HG03108 (cell line): ENCODE data around the gene PLEKHA5.
A peak's percentile ranks its signal among the peaks of the same experiment; 100 is the strongest.
"Not testable (repeated sequence)": the region's sequence is repeated elsewhere in the genome, so short reads cannot be mapped to it uniquely, and the experiment has no call there.

Experiments used
- ATAC-seq: cut with Tn5 transposase; IDR thresholded peaks from one replicate; pipeline ENCODE4 v1.9.1; 2021; ENCODE audit warnings: moderate library complexity; ENCODE audit not compliant: unreplicated experiment

The PLEKHA5 gene

GRCh38 chr12:19311165-19311564 is 181.6 kb downstream of the PLEKHA5 start:
- no peak for ATAC-seq

DNA sequence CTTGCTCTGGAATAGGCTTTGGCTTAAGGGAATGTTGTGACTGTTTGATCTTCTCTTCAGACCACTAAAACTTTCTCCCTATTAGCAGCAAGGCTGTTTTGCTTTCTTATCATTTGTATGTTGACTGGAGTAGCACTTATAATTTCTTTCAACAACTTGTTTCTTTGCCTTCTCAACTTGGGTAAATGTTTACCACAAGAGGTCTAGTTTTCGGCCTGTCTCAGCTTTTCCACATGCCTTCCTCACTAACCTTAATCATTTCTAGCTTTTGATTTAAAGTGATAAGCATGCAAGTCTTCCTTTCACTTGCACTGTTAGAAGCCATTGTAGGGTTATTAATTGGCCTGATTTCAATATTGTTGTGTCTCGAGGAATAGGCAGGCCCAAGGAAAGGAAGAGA is 183.1 kb downstream of the PLEKHA5 start:
- ATAC-seq: no peak

DNA sequence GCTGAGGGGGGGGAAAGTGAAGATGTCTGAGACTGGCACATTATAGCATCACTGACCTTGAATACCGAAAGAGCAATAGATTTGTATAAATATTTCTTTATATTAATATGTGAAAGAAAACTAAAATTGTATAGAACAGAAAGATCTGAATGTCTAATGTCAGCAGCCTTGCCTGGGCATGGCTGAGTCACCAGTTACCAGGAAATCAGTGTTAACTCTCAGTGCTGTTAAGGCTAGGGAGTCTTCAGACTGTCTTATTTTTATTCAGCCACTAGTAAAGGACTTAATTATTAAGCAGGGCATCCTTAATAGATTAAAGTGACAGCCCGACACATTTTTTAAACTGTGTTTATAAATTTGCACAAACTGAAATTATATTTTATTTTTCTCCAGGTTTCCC is 186.9 kb downstream of the PLEKHA5 start:
- no peak for ATAC-seq

DNA sequence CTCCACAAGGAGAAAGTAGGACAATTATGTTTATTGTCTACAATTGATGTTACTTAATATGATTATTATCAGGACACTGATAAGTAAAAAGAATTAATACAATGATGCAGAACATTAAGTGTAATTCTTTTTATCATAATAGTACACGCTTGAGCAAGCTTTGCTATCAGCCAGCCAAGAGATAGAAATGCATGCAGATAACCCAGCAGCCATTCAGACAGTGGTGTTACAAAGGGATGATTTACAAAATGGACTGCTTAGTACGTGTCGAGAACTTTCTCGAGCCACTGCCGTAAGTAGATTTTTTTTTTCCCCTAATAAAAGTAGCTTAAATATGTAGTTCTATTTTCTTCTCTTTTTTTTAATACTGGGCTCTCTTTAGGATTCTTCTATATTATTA is 192.8 kb downstream of the PLEKHA5 start:
- no peak for ATAC-seq

DNA sequence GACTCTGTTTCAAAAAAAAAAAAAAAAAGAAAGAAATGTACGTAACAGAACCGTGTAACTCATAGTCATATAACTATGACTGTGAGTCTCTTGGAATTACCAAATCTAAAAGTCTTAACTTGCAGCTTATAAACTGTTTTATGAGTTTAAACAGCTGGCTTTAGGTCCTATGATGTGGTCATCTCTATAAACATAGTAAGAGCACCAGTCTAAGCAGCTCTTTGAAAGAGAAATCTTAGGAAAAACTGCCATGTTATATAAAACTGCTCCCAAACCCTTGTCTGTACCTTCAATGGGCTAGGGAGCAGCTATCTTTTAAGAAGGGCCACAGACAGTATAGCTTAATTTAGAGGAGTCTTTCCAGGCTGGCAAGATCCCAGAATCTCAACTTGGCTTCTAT is 194.3 kb downstream of the PLEKHA5 start:
- no peak for ATAC-seq

GRCh38 chr12:19326102-19326501 is 196.6 kb downstream of the PLEKHA5 start:
- ATAC-seq: no peak

DNA sequence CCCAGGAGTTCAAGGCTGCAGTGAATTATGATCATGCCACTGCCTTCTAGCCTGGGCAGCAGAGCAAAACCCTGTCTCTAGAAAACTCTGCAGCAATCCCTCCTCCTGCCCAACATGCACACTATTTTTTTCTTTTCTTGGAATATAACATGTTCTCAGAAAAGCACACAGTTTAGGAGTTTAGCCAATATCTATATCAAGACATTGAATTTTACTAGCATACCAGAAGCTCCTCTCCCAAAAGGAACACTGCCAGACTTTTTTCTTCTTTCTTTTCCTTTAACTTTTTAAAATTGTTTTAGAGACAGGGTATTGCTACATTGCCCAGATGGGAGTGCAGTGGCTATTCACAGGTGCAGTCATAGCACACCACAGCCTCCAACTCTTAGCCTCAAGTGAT is 202.7 kb downstream of the PLEKHA5 start:
- ATAC-seq: no peak

DNA sequence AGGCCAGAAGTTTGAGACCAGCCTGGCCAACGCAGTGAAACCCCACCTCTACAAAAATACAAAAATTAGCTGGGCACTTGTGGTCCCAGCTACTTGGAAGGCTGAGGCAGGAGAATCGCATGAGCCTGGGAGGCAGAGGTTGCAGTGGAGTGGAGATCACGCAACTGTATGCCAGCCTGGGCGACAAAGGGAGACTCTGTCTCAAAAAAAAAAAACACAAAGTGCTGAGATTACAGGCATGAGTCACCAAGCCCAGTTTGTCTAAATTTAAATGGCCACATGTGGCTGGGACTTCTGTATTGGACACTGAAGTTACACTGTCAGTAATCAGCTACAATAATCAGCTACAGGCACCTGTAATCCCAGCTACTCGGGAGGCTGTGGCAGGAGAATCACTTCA is 208.9 kb downstream of the PLEKHA5 start:
- no peak for ATAC-seq

GRCh38 chr12:19350850-19351249 is 221.3 kb downstream of the PLEKHA5 start:
- ATAC-seq: not testable (repeated sequence)

- ATAC-seq: no peak
Measured at GRCh38 chr12:19351346-19351745, 221.8 kb downstream of the PLEKHA5 start.

DNA sequence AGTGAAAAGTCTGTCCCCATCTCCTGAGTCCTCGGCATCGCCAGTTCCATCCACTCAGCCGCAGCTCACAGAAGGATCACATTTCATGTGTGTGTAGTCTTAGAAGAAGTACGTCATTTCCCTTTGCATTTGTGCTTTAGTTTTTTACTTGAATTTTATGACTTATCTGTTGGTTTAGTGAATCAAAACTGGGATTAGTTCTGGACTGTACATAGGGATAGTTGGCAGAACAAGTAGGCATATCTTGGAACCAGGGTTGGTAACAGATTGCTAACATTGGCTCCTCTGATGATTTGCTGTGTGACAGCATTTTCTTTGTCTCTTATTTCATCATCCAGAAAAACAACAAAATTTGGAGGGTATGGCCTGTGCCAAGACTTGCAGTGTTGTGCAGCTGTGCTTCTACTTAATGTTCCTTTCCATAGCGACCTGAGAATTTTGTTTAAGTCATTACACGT is 240.2 kb downstream of the PLEKHA5 start:
- ATAC-seq: no peak

DNA sequence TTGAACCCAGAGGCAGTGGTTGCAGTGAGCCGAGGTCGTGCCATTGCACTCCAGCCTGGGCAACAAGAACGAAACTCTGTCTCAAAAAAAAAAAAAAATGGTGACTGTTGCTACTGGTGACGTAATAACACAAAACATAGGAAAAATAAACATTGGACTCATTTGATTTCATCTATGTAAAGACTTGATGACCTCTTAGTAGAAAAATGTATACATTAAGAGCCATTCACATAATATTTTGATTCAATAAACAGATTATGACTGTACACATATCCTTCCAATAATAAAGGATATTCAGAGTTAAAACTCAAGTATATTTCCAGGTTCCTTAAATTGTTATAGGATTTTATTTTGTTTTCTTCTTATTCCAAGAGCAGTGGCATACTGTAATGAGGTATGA is 244.1 kb downstream of the PLEKHA5 start:
- ATAC-seq: no peak

DNA sequence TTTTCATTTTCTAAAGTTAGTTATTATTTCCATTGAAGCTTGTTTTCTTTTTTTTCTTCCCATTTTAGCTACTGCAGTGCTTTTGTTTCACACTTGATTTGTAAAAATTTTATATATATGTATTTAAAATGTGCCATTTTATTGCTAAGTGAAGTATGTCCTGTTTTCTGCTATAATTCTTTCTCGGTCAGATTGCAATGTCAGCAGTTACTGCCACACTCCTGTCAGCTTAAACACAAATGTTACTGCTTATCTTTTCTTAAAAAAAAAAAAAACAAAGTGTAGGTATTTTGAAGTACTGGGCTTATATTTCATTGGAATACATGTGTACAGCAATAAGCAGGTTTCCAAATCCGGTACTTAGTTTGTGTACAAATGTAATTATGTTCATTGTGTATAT is 246.4 kb downstream of the PLEKHA5 start:
- no peak for ATAC-seq

- no peak for ATAC-seq
Measured at GRCh38 chr12:19376691-19377090, 247.2 kb downstream of the PLEKHA5 start.

DNA sequence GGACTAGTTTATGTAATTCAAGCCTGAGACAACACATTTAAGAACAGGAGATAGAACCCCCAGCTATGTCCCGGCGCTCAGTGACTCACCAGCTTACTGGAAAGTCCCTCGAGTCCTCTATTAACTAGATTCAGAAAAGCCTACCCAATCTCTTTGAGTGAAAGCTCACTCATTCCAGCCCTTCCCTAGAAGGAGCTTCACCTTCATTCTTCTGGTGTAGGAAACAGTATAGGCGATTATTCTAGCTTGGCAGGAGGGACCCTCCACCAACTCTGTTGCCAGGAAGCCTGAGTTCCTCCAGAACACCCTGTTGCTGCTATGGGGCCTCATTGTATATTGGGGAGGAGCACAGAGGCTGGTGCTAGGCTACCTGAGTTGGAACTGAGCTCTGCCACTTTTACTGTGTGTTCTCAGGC is 252.6 kb downstream of the PLEKHA5 start:
- peak; percentile 97 for ATAC-seq

DNA sequence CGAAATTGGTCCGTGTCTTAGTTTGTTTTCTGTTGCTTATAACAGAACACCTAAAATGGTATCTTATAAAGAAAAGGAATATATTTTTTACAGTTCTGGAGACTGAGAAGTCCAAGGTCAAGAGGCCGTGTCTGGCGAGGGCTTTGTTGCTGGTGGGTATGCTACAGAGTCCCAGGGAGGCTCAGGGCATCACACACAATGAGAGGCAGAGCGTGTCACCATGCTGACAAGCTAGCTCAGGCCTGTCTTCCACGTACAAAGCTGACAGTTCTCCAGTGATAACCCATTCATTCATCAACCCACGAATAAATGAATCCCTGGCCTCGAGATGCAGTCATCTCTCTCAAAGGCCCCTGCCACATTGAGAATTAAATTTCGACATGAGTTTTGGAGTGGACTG is 253.0 kb downstream of the PLEKHA5 start:
- no peak for ATAC-seq

DNA sequence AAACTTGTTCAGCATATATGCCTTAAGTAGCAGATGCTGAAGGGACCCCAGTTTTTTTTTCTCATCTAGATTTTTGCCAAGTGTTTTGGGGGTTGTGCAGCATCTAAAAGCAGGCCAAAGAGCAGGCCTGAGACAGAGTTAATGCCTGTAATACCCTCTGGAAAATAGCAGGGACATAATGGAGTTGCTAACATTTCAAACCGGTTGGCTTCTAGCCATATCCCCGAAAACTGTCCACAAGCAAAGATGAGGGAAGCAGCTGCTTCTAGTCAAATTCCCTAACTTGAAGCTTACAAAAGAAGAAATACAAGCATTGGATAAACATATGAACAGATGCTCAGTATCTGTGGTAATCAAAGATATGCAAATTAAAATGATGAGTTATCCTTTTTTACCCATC is 257.6 kb downstream of the PLEKHA5 start:
- no peak for ATAC-seq

DNA sequence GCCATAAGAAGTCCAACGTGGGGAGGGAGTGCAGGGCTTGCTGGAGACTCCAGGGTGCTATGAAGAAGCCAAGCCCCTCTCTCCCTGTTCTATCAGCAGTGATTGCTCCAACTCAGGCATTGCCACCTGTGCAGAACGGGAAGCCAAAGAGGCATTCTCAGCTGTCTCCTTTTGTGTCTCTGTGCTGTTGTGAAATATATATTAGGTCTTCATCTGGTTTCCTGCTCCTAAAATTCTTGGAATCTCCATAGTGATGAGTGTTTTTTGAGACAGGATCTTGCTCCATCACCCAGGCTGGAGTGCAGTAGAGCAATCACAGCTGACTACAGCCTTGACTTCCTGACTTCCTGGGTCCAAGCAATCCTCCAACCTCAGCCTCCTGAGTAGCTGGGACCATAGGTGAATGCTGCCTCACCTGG is 258.6 kb downstream of the PLEKHA5 start:
- no peak for ATAC-seq

DNA sequence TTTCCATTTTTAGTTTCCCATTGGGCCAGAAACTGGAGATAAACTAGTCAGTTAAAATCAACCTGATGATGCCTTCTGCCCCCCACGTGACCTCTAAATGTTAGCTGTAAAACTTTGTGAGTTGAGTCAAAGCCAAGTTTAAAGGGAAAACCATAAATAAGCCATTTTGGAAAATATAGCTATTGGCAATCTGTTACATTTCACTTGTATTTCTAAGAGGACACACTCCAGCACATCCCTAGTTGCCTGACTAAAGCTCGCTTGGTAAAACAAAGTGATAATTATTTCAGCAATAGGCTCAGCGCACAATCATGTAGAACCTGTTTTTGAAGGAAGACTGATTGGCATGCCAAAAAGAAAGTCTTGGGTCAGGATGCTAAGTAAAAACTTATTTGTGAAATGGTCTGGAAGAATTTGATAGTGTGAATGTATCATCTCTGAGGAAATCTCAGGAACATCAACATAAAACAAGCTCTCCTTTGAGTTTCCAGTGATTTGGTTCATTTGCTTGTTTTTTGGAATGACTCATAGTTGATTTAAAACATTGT is 260.6 kb downstream of the PLEKHA5 start:
- ATAC-seq: no peak

- ATAC-seq: not testable (repeated sequence)
Measured at GRCh38 chr12:19392644-19393043, 263.1 kb downstream of the PLEKHA5 start.

- no peak for ATAC-seq
Measured at GRCh38 chr12:19394385-19394784, 264.9 kb downstream of the PLEKHA5 start.

DNA sequence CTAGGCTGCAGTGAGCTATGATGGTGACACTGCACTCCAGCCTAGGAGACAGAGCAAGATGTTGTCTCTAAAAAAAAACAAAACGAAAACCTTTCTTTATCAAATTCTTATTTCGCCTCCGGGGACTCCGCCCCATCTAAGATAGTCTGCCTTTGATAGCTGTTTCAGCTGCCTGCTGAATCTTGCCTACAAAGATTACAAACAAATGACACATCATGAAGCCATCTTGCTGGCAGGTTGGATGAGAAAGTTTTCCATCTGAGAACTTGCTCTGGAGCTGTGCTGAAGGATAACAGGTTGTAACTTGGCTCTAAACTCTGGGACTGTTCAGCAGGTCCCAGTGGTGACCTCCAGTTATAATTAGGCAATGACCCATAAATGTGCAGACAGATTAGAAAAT is 268.0 kb downstream of the PLEKHA5 start:
- ATAC-seq: no peak
